Sigmoid colon (tissue), 7 donors: Measurements from ENCODE around the gene MUC5B. TPM values are rescaled to one million over a fixed set of nuclear protein-coding genes. Genes with fewer than 3 reads are reported as not detected.

Experiments used
- DNase-seq: peaks from one replicate; pipeline ENCODE4 v3.0.0-alpha.2; 2019
- H3K27ac ChIP-seq, 4 donors: fragments of 200-600 bp; sonication (generic); one replicate each; pipeline ENCODE4 v1.5.1; 2016 to 2019; ENCODE audit warnings: mild to moderate bottlenecking in 1 of 4
- H3K27me3 ChIP-seq, 3 donors: fragments of 200-600 bp; sonication (generic); one replicate each; pipeline ENCODE4 v1.5.1; 2019; ENCODE audit warnings: mild to moderate bottlenecking in 1 of 3
- H3K36me3 ChIP-seq, 4 donors: fragments of 200-600 bp; sonication (generic); one replicate each; pipeline ENCODE4 v1.5.1; 2016 to 2019
- H3K4me1 ChIP-seq, 4 donors: fragments of 200-600 bp; sonication (generic); one replicate each; pipeline ENCODE4 v1.5.1; 2017 to 2019
- H3K4me3 ChIP-seq, 4 donors: fragments of 200-600 bp; sonication (generic); one replicate each; pipeline ENCODE4 v1.5.1; 2017 to 2019; ENCODE audit warnings: mild to moderate bottlenecking in 2 of 4, moderate library complexity in 1 of 4
- H3K9me3 ChIP-seq, 4 donors: fragments of 200-600 bp in 3 of 4; sonication (generic) in 3 of 4; one replicate each; pipeline versions ENCODE4 v1.5.1 to v1.6.1; 2013 to 2019
- CTCF ChIP-seq, 4 experiments: fragments of 450-650 bp in 3 of 4; fragments of 200-600 bp in 1 of 4; IDR thresholded peaks; one replicate each; pipeline ENCODE4 v1.5.1; 2016 to 2019; ENCODE audit warnings: antibody characterized with exemption in 4 of 4, mild to moderate bottlenecking in 3 of 4, moderate library complexity in 2 of 4
- EP300 ChIP-seq, 4 donors: sonication (generic); formaldehyde crosslinking; IDR thresholded peaks; one replicate each; pipeline ENCODE4 v1.6.1; 2017; ENCODE audit warnings: antibody characterized with exemption in 4 of 4
- POLR2A ChIP-seq, 2 donors: fragments of 450-650 bp; IDR thresholded peaks; one replicate each; pipeline ENCODE4 v1.6.1; 2016; ENCODE audit warnings: antibody characterized with exemption in 2 of 2, mild to moderate bottlenecking in 2 of 2, moderate library complexity in 2 of 2
- POLR2AphosphoS5 ChIP-seq, 4 donors: sonication (generic); formaldehyde crosslinking; IDR thresholded peaks; one replicate each; pipeline ENCODE4 v1.6.1; 2017; ENCODE audit warnings: antibody characterized with exemption in 4 of 4
- WGBS, 2 donors: extraction: QIAGEN DNeasy Blood & Tissue Kit; methylation state at CpG; one replicate each; pipeline ENCODE4 v1.1.7; 2013; 5-methylcytosine and 5-hydroxymethylcytosine counted together
- intact Hi-C: fragments of 100-400 bp; cut with DNase I; formaldehyde crosslinking; loops from one replicate; pipeline ENCODE4 v1.15.1; 2023
- polyA plus RNA-seq, 3 donors: library from polyadenylated mRNA; stranded (reverse); fragments of 200-250 nt; gene quantifications; one replicate each; pipeline ENCODE4 v1.2.3, GENCODE V29; 2013
- total RNA-seq, 4 donors: library from RNA; depleted of rRNA; stranded (reverse); fragments of >200 nt; gene quantifications; one replicate each; pipeline ENCODE4 v1.1.0, GENCODE V29; 2016
- donor health status: healthy with polysubstance abuse.
- donor health status: Bipolar disorder and iron deficiency.
- donor health status: healthy.

The MUC5B gene
- total and polyA plus RNA-seq, 7 donors = 0.83 to 131 (median 2.8) TPM; not detected in 3

- TF ChIP-seq POLR2A (IDR thresholded peaks at IDR 0.05) = no peak
- no peak for TF ChIP-seq POLR2AphosphoS5 (IDR thresholded peaks at IDR 0.05)
- no peak for TF ChIP-seq CTCF (IDR thresholded peaks at IDR 0.05)
- no peak for TF ChIP-seq EP300 (IDR thresholded peaks at IDR 0.05)
- Histone ChIP-seq H3K4me1 (no peaks in the 10 kb centered on the region), H3K27me3 (no peaks in the 10 kb centered on the region), H3K9me3 (no peaks in the 10 kb centered on the region), H3K36me3 (peaks cover 0 to 25% (median 8%) of the 10 kb centered on the region in 4 donors), H3K4me3 (no peak overlapping the region), H3K27ac (no peak overlapping the region)
- 93% methylated on average over 10 of the region's 10 CpGs for WGBS, 2 donors
- no peak for DNase-seq
- intact Hi-C loops = no loop called here
Measured at GRCh38 chr11:1270476-1270875, 47.6 kb downstream of the MUC5B start.

- no peaks in the 10 kb centered on the region for H3K27me3 ChIP-seq
- H3K9me3 ChIP-seq = no peaks in the 10 kb centered on the region
- no peak for DNase-seq
- intact Hi-C loops = no loop called here
- H3K4me1 ChIP-seq = no peaks in the 10 kb centered on the region
- H3K36me3 ChIP-seq = peaks cover 1 to 30% (median 10%) of the 10 kb centered on the region in 4 donors
- no peak overlapping the region for H3K4me3 ChIP-seq
- H3K27ac ChIP-seq = no peak overlapping the region
- TF ChIP-seq POLR2A (IDR thresholded peaks at IDR 0.05) = no peak
- TF ChIP-seq CTCF (IDR thresholded peaks at IDR 0.05) = no peak
- TF ChIP-seq POLR2AphosphoS5 (IDR thresholded peaks at IDR 0.05) = no peak
- TF ChIP-seq EP300 (IDR thresholded peaks at IDR 0.05) = no peak
- WGBS, 2 donors = 76 to 81% methylated on average over 13 of the region's 13 CpGs
Measured at GRCh38 chr11:1271002-1271401, 48.1 kb downstream of the MUC5B start.

GRCh38 chr11:1271406-1271805, 48.5 kb downstream of the MUC5B start:
- TF ChIP-seq CTCF (IDR thresholded peaks at IDR 0.05) = no peak
- TF ChIP-seq POLR2A (IDR thresholded peaks at IDR 0.05) = no peak
- no peak for TF ChIP-seq EP300 (IDR thresholded peaks at IDR 0.05)
- TF ChIP-seq POLR2AphosphoS5 (IDR thresholded peaks at IDR 0.05) = no peak
- Histone ChIP-seq H3K9me3 (no peaks in the 10 kb centered on the region), H3K27me3 (no peaks in the 10 kb centered on the region), H3K27ac (no peak overlapping the region), H3K36me3 (peaks cover 5 to 34% (median 14%) of the 10 kb centered on the region in 4 donors), H3K4me3 (no peak overlapping the region), H3K4me1 (no peaks in the 10 kb centered on the region)
- intact Hi-C loops = no loop called here
- no peak for DNase-seq
- 87 to 88% methylated on average over 9 of the region's 9 CpGs for WGBS, 2 donors

- no peaks in the 10 kb centered on the region for H3K27me3 ChIP-seq
- H3K36me3 ChIP-seq = peaks cover 11 to 39% (median 19%) of the 10 kb centered on the region in 4 donors
- DNase-seq = no peak
- H3K4me3 ChIP-seq = no peak overlapping the region
- H3K9me3 ChIP-seq = no peaks in the 10 kb centered on the region
- TF ChIP-seq CTCF (IDR thresholded peaks at IDR 0.05) (no peak), POLR2AphosphoS5 (IDR thresholded peaks at IDR 0.05) (no peak), POLR2A (IDR thresholded peaks at IDR 0.05) (no peak), EP300 (IDR thresholded peaks at IDR 0.05) (no peak)
- H3K27ac ChIP-seq = no peak overlapping the region
- intact Hi-C loops = no loop called here
- WGBS, 2 donors = 94 to 95% methylated on average over 30 of the region's 30 CpGs
- no peaks in the 10 kb centered on the region for H3K4me1 ChIP-seq
Measured at GRCh38 chr11:1271927-1272326, 49.1 kb downstream of the MUC5B start.

- intact Hi-C loops = no loop called here
- Histone ChIP-seq H3K4me1 (no peaks in the 10 kb centered on the region), H3K4me3 (no peak overlapping the region), H3K9me3 (no peaks in the 10 kb centered on the region), H3K27me3 (no peaks in the 10 kb centered on the region), H3K27ac (no peak overlapping the region), H3K36me3 (peaks cover 12 to 43% (median 22%) of the 10 kb centered on the region in 4 donors)
- no peak for DNase-seq
- 95 to 96% methylated on average over 30 of the region's 30 CpGs for WGBS, 2 donors
- TF ChIP-seq EP300 (IDR thresholded peaks at IDR 0.05) (no peak), POLR2A (IDR thresholded peaks at IDR 0.05) (no peak), POLR2AphosphoS5 (IDR thresholded peaks at IDR 0.05) (no peak), CTCF (IDR thresholded peaks at IDR 0.05) (no peak)
Measured at GRCh38 chr11:1272531-1272930, 49.7 kb downstream of the MUC5B start.
